Measurements from ENCODE around the gene TSNAXIP1. TPM values are rescaled to one million over a fixed set of nuclear protein-coding genes. Genes with fewer than 3 reads are reported as not detected.
A peak's percentile ranks its signal among the peaks of the same experiment; 100 is the strongest.

TSNAXIP1 gene
- total RNA-seq, 2 experiments from 2014 or later = 0.40 to 0.47 TPM

DNA sequence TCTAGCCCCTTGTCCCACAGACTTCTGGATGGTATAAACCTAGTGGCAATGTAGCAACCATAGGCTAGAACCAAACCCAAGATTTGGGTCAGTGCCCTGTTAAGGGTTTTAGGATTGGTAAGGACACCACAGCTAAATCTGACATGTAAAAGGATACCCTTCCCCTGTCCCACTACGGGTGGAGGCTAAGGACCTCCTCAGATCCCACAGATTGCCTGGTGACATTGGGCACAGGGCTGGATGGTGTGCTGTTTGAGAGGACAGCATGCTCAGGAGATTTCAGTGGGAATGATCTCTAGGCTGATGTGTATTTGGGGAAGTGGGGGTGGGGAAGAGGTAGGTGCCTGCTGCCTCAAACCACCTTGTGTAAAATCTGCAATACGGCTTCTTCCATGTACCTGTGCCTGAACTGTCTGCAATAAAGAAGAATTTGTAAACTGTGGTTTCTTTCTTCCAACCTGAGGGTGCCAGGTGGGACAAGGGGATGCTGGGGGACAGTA lies 65.5 kb downstream of the TSNAXIP1 start:
- POLR2A ChIA-PET = interaction anchor here (0.8 to 1.4 kb wide), 5 partner anchors 10 to 28 kb away, joined by 3 to 6 read pairs (median 4); no protein-coding TSS in a partner anchor
- Mint-ChIP-seq H3K27me3 (no peaks in the 10 kb centered on the region), H3K4me3 (peak overlapping the region; percentile 82), H3K36me3 (ENCODE audit: low read depth) (peaks cover 12% of the 10 kb centered on the region), H3K4me1 (ENCODE audit: low read depth) (peaks cover 27% of the 10 kb centered on the region), H3K27ac (peak overlapping the region; percentile 86), H3K9me3 (no peaks in the 10 kb centered on the region)
- no peak for TF ChIP-seq CTCF (IDR thresholded peaks at IDR 0.05)
- ATAC-seq (no peak), DNase-seq (no peak)
- intact Hi-C loops (cut with micrococcal nuclease) = no loop called here
- CTCF ChIA-PET = interaction anchor here (0.7 to 2.5 kb wide), 8 partner anchors 10 to 72 kb away, joined by 3 to 12 read pairs (median 3); no protein-coding TSS in a partner anchor

GRCh38 chr16:67872631-67873434 lies 66.1 kb downstream of the TSNAXIP1 start, which contains the start of gene EDC4:
Gene EDC4, plus strand, starts transcription at chr16:67873052. Its CDS starts 210 bp downstream, at chr16:67873262.
- no peaks in the 10 kb centered on the region for H3K27me3 Mint-ChIP-seq

GRCh38 chr16:67873435-67874370 lies 67.0 kb downstream of the TSNAXIP1 start:
- Mint-ChIP-seq H3K27ac (peak overlapping the region; percentile 93), H3K36me3 (ENCODE audit: low read depth) (peaks cover 21% of the 10 kb centered on the region), H3K9me3 (no peaks in the 10 kb centered on the region), H3K4me3 (peak overlapping the region; percentile 82), H3K27me3 (no peaks in the 10 kb centered on the region), H3K4me1 (ENCODE audit: low read depth) (peaks cover 27% of the 10 kb centered on the region)
- ATAC-seq = peak; percentile 15
- POLR2A ChIA-PET = interaction anchor here (0.6 to 2.4 kb wide), 15 partner anchors 11 to 108 kb away, joined by 3 to 12 read pairs (median 4); partner anchors contain the start of genes CENPT, NRN1L, NUTF2 and PSKH1
- intact Hi-C loops (cut with micrococcal nuclease) = no loop called here
- CTCF ChIA-PET = interaction anchor here (0.7 to 3.0 kb wide), 5 partner anchors 10 to 167 kb away, joined by 3 to 33 read pairs (median 3); partner anchors contain the start of gene NRN1L
- no peak for TF ChIP-seq CTCF (IDR thresholded peaks at IDR 0.05)
- peak; percentile 37 for DNase-seq

More at GRCh38 chr16:67872631-67873434, 66.1 kb downstream of the TSNAXIP1 start, which contains the start of gene EDC4:
- H3K36me3 Mint-ChIP-seq (ENCODE audit: low read depth) = peaks cover 17% of the 10 kb centered on the region
- TF ChIP-seq CTCF (IDR thresholded peaks at IDR 0.05) = no peak
- intact Hi-C loops (cut with micrococcal nuclease) = no loop called here
- H3K27ac Mint-ChIP-seq = peak within 1 kb of the TSS; percentile 93
- ATAC-seq (peak; percentile 90), DNase-seq (peak; percentile 89)
- POLR2A ChIA-PET = interaction anchor here (0.7 to 2.4 kb wide), 13 partner anchors 11 to 66 kb away, joined by 3 to 12 read pairs (median 4); partner anchors contain the start of genes CENPT, NRN1L, NUTF2 and PSKH1
- CTCF ChIA-PET = interaction anchor here (0.7 to 3.0 kb wide), 5 partner anchors 9 to 168 kb away, joined by 3 to 33 read pairs (median 3); partner anchors contain the start of gene NRN1L
- no peaks in the 10 kb centered on the region for H3K9me3 Mint-ChIP-seq
- H3K4me3 Mint-ChIP-seq = peak within 1 kb of the TSS; percentile 82
- H3K4me1 Mint-ChIP-seq (ENCODE audit: low read depth) = peaks cover 27% of the 10 kb centered on the region

DNA sequence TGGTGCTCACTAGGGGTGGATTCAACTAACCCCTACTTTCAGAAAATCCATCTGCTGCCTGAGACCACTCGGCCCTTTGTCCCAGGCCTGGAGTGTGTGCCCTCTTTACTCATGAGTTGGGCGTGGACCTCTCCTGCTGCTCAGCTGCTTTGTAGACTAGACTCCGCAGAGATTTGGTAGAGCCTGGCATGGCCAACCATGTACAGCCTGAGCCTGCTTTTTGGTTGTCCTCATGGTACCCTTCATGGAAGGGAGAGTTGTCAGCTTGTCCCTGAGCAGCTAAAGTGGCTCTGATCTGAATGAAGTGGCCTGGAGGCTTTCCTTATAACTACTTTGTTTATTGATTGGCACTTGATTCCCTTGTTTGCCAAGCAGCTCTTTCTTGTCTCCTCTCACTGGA lies 67.7 kb downstream of the TSNAXIP1 start:
- H3K36me3 Mint-ChIP-seq (ENCODE audit: low read depth) = peaks cover 25% of the 10 kb centered on the region
- intact Hi-C loops (cut with micrococcal nuclease) = no loop called here
- no peaks in the 10 kb centered on the region for H3K9me3 Mint-ChIP-seq
- H3K4me1 Mint-ChIP-seq (ENCODE audit: low read depth) = peaks cover 27% of the 10 kb centered on the region
- H3K27me3 Mint-ChIP-seq = no peaks in the 10 kb centered on the region
- ATAC-seq = no peak
- TF ChIP-seq CTCF (IDR thresholded peaks at IDR 0.05) = no peak
- peak overlapping the region; percentile 93 for H3K27ac Mint-ChIP-seq
- peak overlapping the region; percentile 82 for H3K4me3 Mint-ChIP-seq
- DNase-seq = no peak
- ChIA-PET POLR2A (interaction anchor here (0.6 to 2.4 kb wide), 6 partner anchors 14 to 109 kb away, joined by 3 to 12 read pairs (median 4); partner anchors contain the start of genes CENPT, NUTF2 and PSKH1), CTCF (interaction anchor here (1.4 to 3.0 kb wide), 2 partner anchors 9 to 58 kb away, joined by 10 to 33 read pairs; partner anchors contain the start of gene NRN1L)

Data from activated CD8-positive, alpha-beta T cell treated with anti-CD3 and anti-CD28 coated beads for 36 hours (primary cell).